ENCODE results near the gene IVL. TPM values are rescaled to one million over a fixed set of nuclear protein-coding genes. Genes with fewer than 3 reads are reported as not detected.

IVL gene
- total RNA-seq, 1 donor from 2014 or later = not detected

- no peaks in the 10 kb centered on the region for H3K9me3 Mint-ChIP-seq
- H3K4me3 Mint-ChIP-seq = no peak overlapping the region
- no peak overlapping the region for H3K4me2 ChIP-seq
Observed at GRCh38 chr1:152924191-152924590, 15.8 kb downstream of the IVL start.

GRCh38 chr1:152926091-152926490 lies 17.7 kb downstream of the IVL start:
- Mint-ChIP-seq H3K9me3 (no peaks in the 10 kb centered on the region), H3K4me3 (no peak overlapping the region), H3K36me3 (no peaks in the 10 kb centered on the region), H3K4me1 (no peaks in the 10 kb centered on the region), H3K27ac (no peak overlapping the region), H3K27me3 (ENCODE audit: insufficient read depth, low read depth) (peaks cover 2% of the 10 kb centered on the region)
- H3K27ac ChIP-seq = no peak overlapping the region
- H3K36me3 ChIP-seq = no peaks in the 10 kb centered on the region
- no peaks in the 10 kb centered on the region for H4K20me1 ChIP-seq (ENCODE audit: low read depth)
- H3K4me3 ChIP-seq = no peak overlapping the region
- no peak for DNase-seq (ENCODE audit: low spot score)
- TF ChIP-seq EZH2phosphoT487 (IDR thresholded peaks at IDR 0.05) (no peak), EZH2 (IDR thresholded peaks at IDR 0.05) (no peak), CTCF (IDR thresholded peaks at IDR 0.05) (no peak)
- H3K4me2 ChIP-seq = no peak overlapping the region
- peaks cover 17% of the 10 kb centered on the region for H3K9me3 ChIP-seq (ENCODE audit: low read depth)
- no peak overlapping the region for H2AFZ ChIP-seq (replicated peaks)
- H3K4me1 ChIP-seq = no peaks in the 10 kb centered on the region
- no peak overlapping the region for H3K9ac ChIP-seq
- no peaks in the 10 kb centered on the region for H3K27me3 ChIP-seq
- H3K79me2 ChIP-seq (ENCODE audit: low read depth) = no peaks in the 10 kb centered on the region
- no peaks in the 10 kb centered on the region for H3F3A ChIP-seq (ENCODE audit: low read depth)

More at GRCh38 chr1:152924191-152924590, 15.8 kb downstream of the IVL start:
- Histone ChIP-seq H3K27ac (no peak overlapping the region), H2AFZ (replicated peaks) (no peak overlapping the region), H3F3A (ENCODE audit: low read depth) (no peaks in the 10 kb centered on the region), H3K36me3 (no peaks in the 10 kb centered on the region), H3K4me1 (no peaks in the 10 kb centered on the region), H3K79me2 (ENCODE audit: low read depth) (no peaks in the 10 kb centered on the region), H3K4me3 (no peak overlapping the region), H4K20me1 (ENCODE audit: low read depth) (no peaks in the 10 kb centered on the region), H3K27me3 (no peaks in the 10 kb centered on the region), H3K9ac (no peak overlapping the region), H3K9me3 (ENCODE audit: low read depth) (peaks cover 11% of the 10 kb centered on the region)
- DNase-seq (ENCODE audit: low spot score) = no peak
- Mint-ChIP-seq H3K36me3 (no peaks in the 10 kb centered on the region), H3K27me3 (ENCODE audit: insufficient read depth, low read depth) (peaks cover 2% of the 10 kb centered on the region), H3K4me1 (no peaks in the 10 kb centered on the region), H3K27ac (no peak overlapping the region)
- TF ChIP-seq EZH2 (IDR thresholded peaks at IDR 0.05) (no peak), CTCF (IDR thresholded peaks at IDR 0.05) (no peak), EZH2phosphoT487 (IDR thresholded peaks at IDR 0.05) (no peak)

GRCh38 chr1:152928671-152929070 lies 20.3 kb downstream of the IVL start:
- Histone ChIP-seq H3K27me3 (no peaks in the 10 kb centered on the region), H2AFZ (replicated peaks) (no peak overlapping the region), H3F3A (ENCODE audit: low read depth) (no peaks in the 10 kb centered on the region), H3K9me3 (ENCODE audit: low read depth) (peaks cover 22% of the 10 kb centered on the region), H3K79me2 (ENCODE audit: low read depth) (no peaks in the 10 kb centered on the region), H3K4me3 (no peak overlapping the region), H3K36me3 (no peaks in the 10 kb centered on the region), H4K20me1 (ENCODE audit: low read depth) (no peaks in the 10 kb centered on the region), H3K4me1 (no peaks in the 10 kb centered on the region), H3K27ac (no peak overlapping the region), H3K9ac (no peak overlapping the region), H3K4me2 (no peak overlapping the region)
- no peaks in the 10 kb centered on the region for H3K36me3 Mint-ChIP-seq
- no peaks in the 10 kb centered on the region for H3K4me1 Mint-ChIP-seq
- H3K9me3 Mint-ChIP-seq = no peaks in the 10 kb centered on the region
- no peak overlapping the region for H3K4me3 Mint-ChIP-seq
- no peak overlapping the region for H3K27ac Mint-ChIP-seq
- TF ChIP-seq EZH2phosphoT487 (IDR thresholded peaks at IDR 0.05) = no peak
- TF ChIP-seq EZH2 (IDR thresholded peaks at IDR 0.05) = no peak
- TF ChIP-seq CTCF (IDR thresholded peaks at IDR 0.05) = no peak
- H3K27me3 Mint-ChIP-seq (ENCODE audit: insufficient read depth, low read depth) = peaks cover 4% of the 10 kb centered on the region
- no peak for DNase-seq (ENCODE audit: low spot score)

All from neural progenitor cell (in vitro differentiated cells).